K562 (cell line): ENCODE measurements around the gene DCST1. TPM values are rescaled to one million over a fixed set of nuclear protein-coding genes. Genes with fewer than 3 reads are reported as not detected.

Source experiments
- ATF1 ChIP-seq, 2 experiments: fragments of 450-650 bp in 1 of 2; IDR thresholded peaks; 2 replicates each; pipeline ENCODE4 v1.6.1; 2016; ENCODE audit warnings: missing compliant biosample characterization in 1 of 2, missing genetic modification characterization in 1 of 2
- ERF ChIP-seq: fragments of 450-650 bp; formaldehyde crosslinking; IDR thresholded peaks from 2 replicates; pipeline ENCODE4 v1.4.0; 2020; ENCODE audit warnings: mild to moderate bottlenecking, mixed read lengths
- FOXK2 ChIP-seq, 2 experiments: fragments of 450-650 bp; IDR thresholded peaks in 1 of 2; conservative IDR thresholded peaks in 1 of 2; 2 replicates each; pipeline ENCODE4 v1.6.1; 2016; ENCODE audit warnings: low read depth in 2 of 2, mild to moderate bottlenecking in 1 of 2
- HINFP ChIP-seq: fragments of 450-650 bp; conservative IDR thresholded peaks from 2 replicates; pipeline ENCODE4 v1.6.1; 2016; ENCODE audit warnings: missing genetic modification characterization, low read depth, mild to moderate bottlenecking, control low read depth, missing compliant biosample characterization
- IRF9 ChIP-seq: fragments of 450-650 bp; IDR thresholded peaks from 2 replicates; pipeline ENCODE4 v1.6.1; 2016; ENCODE audit warnings: missing biosample characterization, missing genetic modification characterization
- MAFG ChIP-seq: fragments of 450-650 bp; conservative IDR thresholded peaks from 2 replicates; pipeline ENCODE4 v1.6.1; 2016; ENCODE audit warnings: missing genetic modification characterization, missing compliant biosample characterization
- MNT ChIP-seq, 2 experiments: fragments of 450-650 bp; conservative IDR thresholded peaks; 2 replicates each; pipeline ENCODE4 v1.6.1; 2017; ENCODE audit warnings: mild to moderate bottlenecking in 2 of 2, moderate library complexity in 2 of 2
- MYNN ChIP-seq, 2 experiments: sonication (generic); formaldehyde crosslinking in 1 of 2; IDR thresholded peaks; 2 replicates each; pipeline versions ENCODE4 v1.5.0 to v1.6.1; 2016 to 2020; ENCODE audit warnings: antibody characterized with exemption in 1 of 2, missing genetic modification reagents in 1 of 2
- ZBTB9 ChIP-seq: fragments of 450-650 bp; formaldehyde crosslinking; IDR thresholded peaks from 2 replicates; pipeline ENCODE4 v1.4.0; 2020; ENCODE audit warnings: mild to moderate bottlenecking, moderate library complexity
- ZNF395 ChIP-seq: fragments of 200-800 bp; sonication (Bioruptor generic); IDR thresholded peaks from 2 replicates; pipeline ENCODE4 v1.6.1; 2017; ENCODE audit warnings: missing genetic modification characterization, missing compliant biosample characterization
- ZNF511 ChIP-seq: sonication (generic); formaldehyde crosslinking; IDR thresholded peaks from 2 replicates; pipeline ENCODE4 v1.8.0; 2022; ENCODE audit warnings: mild to moderate bottlenecking, missing genetic modification reagents
- ZNF592 ChIP-seq: fragments of 450-650 bp; IDR thresholded peaks from 2 replicates; pipeline ENCODE4 v1.6.1; 2017; ENCODE audit warnings: antibody characterized with exemption, mild to moderate bottlenecking
- polyA plus RNA-seq, 8 experiments: library from polyadenylated mRNA; depleted of rRNA in 4 of 8; stranded (reverse) in 5 of 8; unstranded in 3 of 8; fragments of >200 nt; fragmentation: Nextera tagmentation in 2 of 8; fragmentation: Illumina TruSeq in 1 of 8; extraction: Ambion mirVana in 2 of 8; extraction: Trizol in 1 of 8; gene quantifications; 2 replicates each; pipeline versions ENCODE4 v1.2.1 to v1.2.3, GENCODE V29; 2011 to 2014; ENCODE audit warnings: inconsistent platforms in 1 of 8, missing spikeins in 1 of 8
- total RNA-seq, 7 experiments: library from RNA; depleted of rRNA in 6 of 7; stranded (reverse); fragments of >200 nt in 6 of 7; fragmentation: Illumina TruSeq in 2 of 7; extraction: Trizol in 2 of 7; gene quantifications; 2 replicates each; pipeline versions ENCODE4 v1.2.1 to v1.2.3, GENCODE V29; 2011 to 2021; ENCODE audit warnings: low replicate concordance in 1 of 7

DCST1 gene
- total and polyA plus RNA-seq, 9 of the 15 experiments (the other 6 are each of a cell fraction or from before 2014, with no cell fraction given), result not detected

- TF ChIP-seq IRF9 (tag), result peak; percentile 28; the same call in 1 of the 2 replicates
- no peak for TF ChIP-seq MYNN (IDR thresholded peaks at IDR 0.05)
- no peak for TF ChIP-seq MYNN (CRISPR knock-in tag; IDR thresholded peaks at IDR 0.05)
- TF ChIP-seq ATF1 (CRISPR knock-in tag; IDR thresholded peaks at IDR 0.05), result no peak
- 0 out of 2 replicates have a peak, but pooled peaks have one; percentile 6 for TF ChIP-seq ATF1 (tag; IDR thresholded peaks at IDR 0.05)
- TF ChIP-seq ZBTB9 (CRISPR knock-in tag), result 0 out of 2 replicates have a peak, but pooled peaks have one; percentile 16
- TF ChIP-seq MAFG (tag), result peak; percentile 52; the same call in 1 of the 2 replicates
- peak in 1 of 2 experiments; percentile 20; a peak in 1 of 4 replicates for TF ChIP-seq MNT (conservative IDR thresholded peaks at IDR 0.05)
- peak; percentile 18 to 33; a peak in 2 of 4 replicates for TF ChIP-seq FOXK2 (conservative IDR thresholded peaks at IDR 0.05 in 1 of 2, IDR thresholded peaks at IDR 0.05 in 1 of 2; ENCODE audit: low read depth in 2 of 2)
- 0 out of 2 replicates have a peak, but pooled peaks have one; percentile 15 for TF ChIP-seq ERF (CRISPR knock-in tag)
- TF ChIP-seq ZNF395 (CRISPR knock-in tag), result 0 out of 2 replicates have a peak, but pooled peaks have one; percentile 50
- TF ChIP-seq HINFP (tag), result 0 out of 2 replicates have a peak, but pooled peaks have one; percentile 30
- TF ChIP-seq ZNF511 (CRISPR knock-in tag), result peak; percentile 57
- peak; percentile 55 for TF ChIP-seq ZNF592
Observed at GRCh38 chr1:154993572-154994268, 39.9 kb upstream of the DCST1 start, which contains the start of gene LENEP (continued).
